GM19438 (cell line): ENCODE measurements around the gene PARG.
"Not testable (repeated sequence)": the region's sequence is repeated elsewhere in the genome, so short reads cannot be mapped to it uniquely, and the experiment has no call there.

ENCODE experiments used
- ATAC-seq: cut with Tn5 transposase; IDR thresholded peaks from one replicate; pipeline ENCODE4 v1.9.1; 2021; ENCODE audit warnings: low read depth; ENCODE audit not compliant: unreplicated experiment

Gene PARG

DNA sequence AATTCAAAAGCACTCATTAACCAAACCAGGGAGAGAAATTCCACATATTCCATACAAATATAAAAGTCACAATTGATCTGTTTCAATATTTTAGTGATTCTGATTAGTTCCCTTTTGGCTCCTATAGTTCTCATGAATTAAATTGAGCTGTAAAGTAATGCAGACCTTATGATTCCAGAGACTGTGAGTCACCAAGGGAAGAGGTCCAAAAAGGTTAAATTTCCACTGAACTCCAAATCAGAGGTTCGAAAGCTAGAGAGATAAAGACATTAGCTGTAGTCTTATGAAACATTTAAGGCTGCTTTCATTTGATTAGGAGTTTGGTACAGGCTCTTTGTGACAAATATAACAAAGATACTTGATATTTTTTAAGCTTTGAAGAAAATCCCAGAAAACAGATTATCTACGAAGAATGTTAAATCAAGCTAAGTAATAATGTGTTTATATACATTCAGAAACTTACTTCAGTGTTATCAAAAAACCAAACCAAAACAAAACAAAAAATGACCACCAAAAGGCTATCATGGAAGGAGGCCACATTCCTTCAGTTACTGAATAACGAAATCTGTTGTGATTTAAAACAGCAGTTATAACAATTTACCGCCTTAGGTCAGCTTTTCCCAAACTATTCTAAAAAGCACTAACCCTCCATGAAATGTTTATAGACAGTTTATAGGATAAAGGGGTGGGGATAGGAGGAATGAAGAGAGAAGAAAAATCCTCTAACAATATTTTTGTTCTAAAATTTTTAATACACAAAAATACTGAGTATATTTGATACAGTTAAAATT, 33.3 kb downstream of the PARG start:
- ATAC-seq: not testable (repeated sequence)

DNA sequence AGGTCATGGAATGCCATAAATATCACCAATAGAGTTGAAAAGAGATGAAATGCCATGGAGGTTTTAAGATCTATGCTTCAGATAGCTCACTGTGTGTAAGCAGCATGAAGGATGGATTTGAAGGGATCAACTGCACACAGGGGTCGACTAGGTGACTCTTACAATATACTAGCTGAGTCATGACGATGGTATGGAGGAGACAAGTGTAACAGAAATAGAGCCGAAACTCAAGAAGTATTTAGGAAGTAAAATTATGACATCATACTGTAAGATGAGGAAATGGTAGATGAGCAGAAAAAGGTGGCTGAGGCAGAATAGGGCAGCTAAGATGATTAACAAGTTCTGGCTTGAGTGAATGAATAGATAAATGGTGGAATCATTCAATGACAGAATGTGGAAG, 38.0 kb downstream of the PARG start:
- ATAC-seq: not testable (repeated sequence)

DNA sequence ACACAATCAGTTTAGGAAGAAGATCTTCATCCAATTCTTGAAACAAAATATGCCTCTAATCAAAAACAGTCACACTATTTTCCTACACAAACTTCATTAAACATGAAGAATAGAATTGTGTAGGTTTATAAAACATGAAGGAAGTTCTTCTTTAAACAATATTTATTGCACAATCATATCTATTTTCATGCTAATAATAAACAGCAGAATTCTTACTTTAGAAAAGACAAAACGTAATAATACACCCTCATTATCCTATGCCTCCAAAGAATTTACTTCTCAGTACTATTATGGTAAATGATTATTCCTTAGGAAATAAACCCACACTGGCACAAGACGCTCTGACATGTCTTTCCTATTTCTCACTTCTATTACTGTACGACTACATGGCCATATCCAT, 41.4 kb downstream of the PARG start:
- not testable (repeated sequence) for ATAC-seq

DNA sequence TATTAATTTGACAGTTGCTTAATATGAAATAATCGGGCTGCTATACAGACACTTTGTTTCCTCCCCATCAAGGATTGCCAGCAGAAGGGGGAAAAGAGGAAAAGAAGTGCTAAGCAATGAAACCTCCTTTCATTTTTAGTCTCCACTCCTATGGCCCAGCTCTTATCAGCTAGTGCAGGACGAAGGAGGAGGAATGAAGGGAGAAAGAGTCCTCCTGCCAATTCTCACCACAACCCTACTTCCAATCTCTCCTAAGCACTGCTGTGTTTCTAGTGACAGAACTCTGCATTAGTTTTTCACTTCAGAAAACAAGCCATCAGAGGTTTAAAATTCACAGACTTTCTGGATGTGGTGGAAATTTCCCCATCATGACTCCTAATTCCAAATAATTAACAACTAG, 41.8 kb downstream of the PARG start:
- not testable (repeated sequence) for ATAC-seq

DNA sequence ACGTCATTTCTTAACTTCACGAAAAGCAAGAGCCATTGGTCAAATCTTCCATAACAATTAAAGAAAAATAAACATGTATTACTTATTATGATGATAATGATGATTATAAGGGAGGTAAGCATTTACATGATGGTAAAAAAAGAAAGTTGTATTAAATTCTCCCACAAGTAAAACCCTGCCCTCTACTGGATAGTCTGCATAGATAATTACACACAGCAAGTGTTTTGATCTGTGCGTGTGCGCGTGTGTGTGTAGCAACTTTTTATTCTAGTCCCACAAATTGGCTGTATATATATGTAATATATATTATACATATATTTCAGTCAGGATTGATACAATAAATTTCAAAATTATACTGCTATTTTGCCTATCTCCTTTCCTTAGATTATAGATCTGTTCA, 51.8 kb downstream of the PARG start:
- ATAC-seq: not testable (repeated sequence)

DNA sequence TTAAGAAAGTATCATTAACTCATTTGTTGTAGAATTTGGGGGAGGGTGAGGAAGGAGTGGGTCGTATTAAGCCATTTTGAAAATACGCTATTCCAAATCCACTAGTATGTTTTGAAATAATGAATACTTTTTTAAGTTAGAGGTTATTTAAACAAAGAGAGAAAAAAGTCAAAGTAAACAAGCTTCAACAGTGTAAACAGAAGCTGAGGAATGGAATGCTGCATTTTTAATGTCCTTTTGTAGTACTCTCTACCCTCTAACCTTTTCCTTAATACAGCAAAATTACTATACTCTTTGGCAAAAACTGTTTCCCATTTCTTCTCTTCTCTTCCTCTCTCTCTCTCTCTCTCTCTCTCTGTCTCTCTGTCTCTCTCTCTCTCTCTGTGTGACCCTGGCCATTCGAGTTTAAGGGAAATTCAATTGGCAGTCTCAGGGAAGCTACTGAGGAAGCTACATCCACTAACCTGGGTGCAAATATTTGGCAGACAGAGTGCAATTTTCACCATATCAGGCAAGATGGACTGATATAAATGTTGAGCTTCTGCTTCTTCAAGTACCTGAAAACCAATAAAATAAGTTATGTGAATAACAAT, 57.0 kb downstream of the PARG start:
- ATAC-seq: not testable (repeated sequence)

DNA sequence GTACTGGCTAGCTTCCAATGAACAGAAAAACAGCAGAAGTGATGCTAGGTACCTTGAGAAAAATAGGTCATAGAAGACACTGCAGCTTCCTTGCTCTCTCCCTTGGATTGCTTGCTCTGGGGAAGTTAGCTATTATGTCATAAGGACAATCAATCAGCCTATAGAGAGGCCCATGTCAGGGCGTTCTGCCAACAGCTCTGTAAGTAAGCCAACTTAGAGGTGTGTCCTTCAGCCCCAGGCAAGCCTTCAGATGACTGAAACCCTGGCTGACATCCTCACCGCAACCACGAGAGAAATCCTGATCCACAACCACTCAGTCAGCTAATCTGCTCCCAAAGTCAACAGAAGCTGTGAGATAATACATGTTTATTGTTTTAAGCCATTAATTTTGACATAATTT, 58.0 kb downstream of the PARG start:
- not testable (repeated sequence) for ATAC-seq

DNA sequence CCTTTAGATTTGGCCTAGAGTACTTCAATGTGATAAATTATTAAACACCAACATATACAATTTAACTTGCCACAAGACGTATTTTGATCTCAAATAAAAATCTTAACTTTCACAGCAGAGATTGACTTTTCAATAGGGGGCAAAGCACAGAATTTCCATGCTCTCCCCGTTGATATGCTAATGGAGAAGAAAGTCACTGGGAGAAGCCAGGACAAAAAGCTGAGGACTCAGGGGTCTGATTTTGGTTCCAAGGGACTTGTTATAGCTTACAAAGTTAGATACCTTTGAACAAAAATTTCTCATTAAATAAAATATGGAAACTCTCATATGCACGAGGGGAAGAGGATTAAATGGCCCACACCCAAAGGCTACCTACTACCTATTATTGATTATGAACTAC, 59.5 kb downstream of the PARG start:
- ATAC-seq: not testable (repeated sequence)

DNA sequence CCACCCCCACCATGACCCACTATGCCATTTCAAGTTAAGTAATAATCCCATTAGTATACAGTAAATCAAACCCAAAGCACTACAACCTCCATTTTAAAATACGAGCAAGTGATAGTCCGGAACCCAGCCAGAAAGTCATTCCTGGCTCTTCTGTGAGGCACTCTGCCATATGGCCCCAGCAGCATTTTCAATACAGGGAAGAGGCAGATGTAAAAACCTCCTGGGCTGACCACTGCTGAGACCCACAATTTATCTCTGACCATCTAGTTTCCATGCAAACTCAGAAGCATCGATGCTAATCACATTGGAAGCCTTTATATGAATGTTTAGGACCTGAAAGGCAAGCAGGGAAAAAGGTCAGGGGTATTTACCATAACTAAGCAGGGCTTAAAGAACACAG, 69.1 kb downstream of the PARG start:
- not testable (repeated sequence) for ATAC-seq

DNA sequence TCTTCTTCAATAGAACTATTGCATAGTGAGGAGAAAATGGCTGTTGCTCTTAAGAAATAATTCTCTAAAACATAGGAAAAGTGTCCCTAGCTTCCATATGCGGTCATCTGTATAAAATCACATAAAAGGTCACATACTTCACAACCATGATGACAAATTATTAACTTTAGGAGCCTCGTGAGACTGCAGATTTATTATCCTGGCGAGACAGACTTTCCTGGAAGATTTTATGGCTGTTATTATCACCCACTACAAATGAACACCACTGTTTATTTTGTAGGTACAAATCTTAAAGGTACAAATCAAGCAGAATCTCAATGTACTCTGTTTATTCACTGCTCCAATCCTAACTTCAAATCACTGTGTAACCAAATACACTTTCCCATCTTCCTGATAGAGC, 70.4 kb downstream of the PARG start:
- not testable (repeated sequence) for ATAC-seq

DNA sequence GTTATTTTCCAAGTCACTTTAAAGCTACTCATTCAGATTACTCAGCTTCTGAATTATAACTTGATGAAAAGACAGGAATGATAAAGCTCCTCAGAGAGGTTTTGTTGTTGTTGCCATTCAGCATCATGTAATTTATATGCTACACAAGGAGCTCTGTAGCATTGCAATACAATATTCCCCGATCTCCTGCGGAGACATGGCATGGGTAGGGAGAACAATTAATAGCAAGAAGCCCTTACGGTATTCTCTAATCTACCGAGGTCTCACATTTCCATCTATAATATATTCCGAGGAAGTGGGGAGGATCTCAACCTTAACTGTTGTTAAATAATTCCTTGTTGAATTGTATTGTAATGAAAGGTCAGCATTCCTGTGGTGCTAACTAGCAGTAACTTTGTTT, 81.9 kb downstream of the PARG start:
- not testable (repeated sequence) for ATAC-seq

DNA sequence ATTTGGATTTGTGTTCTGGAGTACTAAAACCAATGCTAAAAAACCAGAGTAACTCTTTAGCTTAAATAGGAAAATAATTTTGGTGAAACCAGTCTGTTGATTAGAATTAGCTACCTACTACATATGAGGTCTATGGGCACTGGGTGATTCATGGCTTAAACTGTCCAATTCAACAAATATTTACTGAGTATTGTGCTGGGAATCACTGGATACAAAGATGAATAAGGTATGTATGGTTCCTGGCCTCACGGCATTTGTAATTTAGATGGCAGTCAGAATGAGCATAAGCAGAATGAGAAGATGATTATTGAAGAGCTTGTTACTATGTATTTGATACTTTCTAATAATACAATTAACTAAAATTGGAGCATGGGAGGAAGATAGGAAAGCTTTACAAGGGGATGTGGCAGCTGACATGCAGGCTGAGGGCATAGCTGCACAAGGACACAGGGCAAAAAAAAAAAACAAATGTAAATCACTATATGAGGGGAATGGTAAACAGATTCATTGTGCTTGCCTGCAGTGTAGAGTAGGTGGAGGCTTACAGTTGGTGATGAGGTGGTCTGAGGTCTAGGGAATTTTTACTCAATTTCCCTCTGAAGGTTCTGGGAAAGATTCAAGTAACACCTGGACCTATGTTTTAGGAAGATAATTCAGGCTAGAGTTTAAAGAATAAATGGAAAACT, 83.0 kb downstream of the PARG start:
- ATAC-seq: not testable (repeated sequence)

DNA sequence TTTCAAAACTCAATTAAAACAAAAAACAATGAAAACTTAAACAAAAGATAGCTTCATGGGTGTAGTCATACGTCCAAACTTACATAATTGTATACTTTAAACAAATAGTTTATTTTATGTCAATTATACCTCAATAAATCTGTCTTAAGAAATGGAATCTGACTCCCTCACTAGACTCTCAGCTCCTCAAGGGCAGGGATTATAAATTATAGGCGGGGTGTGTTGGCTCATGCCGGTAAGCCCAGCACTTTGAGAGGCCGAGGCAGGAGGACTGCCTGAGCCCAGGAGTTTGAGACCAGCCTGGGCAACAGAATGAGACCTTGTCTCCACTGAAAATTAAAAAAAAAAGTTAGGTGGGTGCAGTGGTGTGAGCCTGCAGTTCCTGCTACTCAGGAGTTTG, 92.3 kb downstream of the PARG start:
- ATAC-seq: not testable (repeated sequence)

DNA sequence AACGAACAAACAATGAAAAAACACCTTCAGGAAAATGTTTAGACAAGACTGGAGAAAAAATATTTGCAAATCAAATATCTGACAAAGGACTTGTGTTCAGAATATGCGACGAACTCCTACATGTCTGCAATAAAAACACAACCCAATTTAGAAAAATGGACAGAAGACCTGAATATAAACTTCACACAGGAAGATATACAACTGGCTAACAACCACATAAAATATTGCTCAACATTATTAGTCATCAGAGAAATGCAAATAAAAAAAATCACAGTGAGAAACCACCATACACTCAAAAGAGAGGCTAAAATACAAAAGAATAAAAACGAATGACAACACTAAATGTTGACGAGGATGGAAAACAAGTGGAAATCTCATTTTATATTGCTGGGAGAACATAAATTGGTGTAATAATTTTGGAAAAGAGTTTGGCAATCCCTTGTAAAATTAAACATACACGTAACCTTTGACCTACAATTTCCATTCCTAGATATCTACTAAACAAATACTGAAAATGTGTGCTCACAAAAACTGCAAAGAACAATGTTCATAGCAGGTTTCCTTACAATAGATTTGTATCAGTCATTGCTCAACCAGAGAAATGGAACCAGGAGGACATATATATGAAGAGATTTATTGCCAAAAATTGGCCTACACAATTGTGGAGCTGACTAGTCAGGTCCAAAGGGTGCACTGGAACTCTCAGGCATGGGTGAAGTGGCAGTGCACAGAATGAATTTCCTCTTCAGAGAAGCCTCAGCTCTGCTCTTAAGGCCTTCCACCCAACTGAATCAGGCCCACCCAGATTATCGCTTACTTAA, 96.8 kb downstream of the PARG start:
- ATAC-seq: no peak

DNA sequence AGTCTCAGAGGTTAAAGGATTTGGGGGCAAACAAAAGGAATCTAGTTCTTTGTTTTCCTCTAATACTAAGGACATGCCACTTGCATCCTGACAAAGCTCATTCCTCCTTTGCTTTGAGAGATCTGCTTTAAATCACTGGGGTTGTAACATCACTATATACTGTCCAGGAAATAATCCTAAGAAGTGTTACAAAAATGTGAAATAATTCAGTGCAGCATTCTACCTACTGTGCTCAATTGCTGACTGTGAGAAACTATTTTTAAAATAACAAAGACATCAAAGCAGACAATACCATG, 99.5 kb downstream of the PARG start:
- not testable (repeated sequence) for ATAC-seq

DNA sequence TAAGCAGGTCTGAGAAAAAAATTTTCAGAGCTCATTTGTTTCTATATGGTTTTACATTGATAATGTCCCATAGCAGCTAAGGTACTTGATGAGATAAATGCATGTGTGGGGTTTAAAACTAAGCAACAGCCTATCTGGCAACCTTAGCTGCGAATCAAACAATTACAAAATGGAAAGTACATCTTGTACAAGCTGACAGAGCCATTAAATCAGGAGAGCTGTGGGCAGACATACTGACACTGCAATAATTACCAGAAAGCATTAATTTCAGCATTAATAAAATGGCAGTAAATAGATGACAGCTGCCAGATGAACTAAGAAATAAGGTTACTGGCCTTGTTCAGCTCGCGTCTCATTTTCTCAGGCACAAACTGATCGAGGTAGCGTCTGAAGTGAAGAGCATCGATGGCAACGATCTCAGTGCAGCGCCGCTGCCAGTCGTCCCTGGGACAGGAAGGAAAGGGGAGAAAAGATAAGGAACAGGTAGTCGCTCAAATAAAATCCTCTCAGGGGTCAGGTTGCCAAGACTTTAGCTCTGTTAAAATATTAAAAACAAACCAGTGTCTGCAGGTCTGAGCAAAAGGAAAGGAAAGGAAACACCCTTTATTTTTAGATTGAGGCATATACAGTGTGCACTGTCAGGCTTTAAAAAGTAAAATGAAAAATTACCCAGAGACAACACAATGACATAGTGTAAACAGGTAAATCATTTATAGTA, 100.1 kb downstream of the PARG start:
- no peak for ATAC-seq

DNA sequence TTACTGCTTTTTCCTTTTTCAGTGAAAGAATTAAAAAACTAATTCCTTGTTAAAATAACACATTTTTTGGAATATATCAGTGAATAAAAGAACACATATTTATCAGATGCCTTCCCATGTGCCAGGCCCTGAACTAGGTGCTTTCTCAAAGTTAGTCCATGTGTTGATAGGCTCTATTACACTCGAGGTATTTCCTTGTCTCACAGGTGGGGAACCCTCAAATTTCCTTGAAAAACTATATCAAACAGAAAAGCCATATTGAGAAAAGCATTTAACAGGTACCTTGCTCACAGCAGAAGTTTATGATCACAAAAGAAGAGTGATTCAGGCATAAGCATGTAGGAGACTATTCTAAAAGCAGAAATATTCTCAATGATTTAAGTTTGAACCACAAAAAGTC, 104.1 kb downstream of the PARG start:
- no peak for ATAC-seq

DNA sequence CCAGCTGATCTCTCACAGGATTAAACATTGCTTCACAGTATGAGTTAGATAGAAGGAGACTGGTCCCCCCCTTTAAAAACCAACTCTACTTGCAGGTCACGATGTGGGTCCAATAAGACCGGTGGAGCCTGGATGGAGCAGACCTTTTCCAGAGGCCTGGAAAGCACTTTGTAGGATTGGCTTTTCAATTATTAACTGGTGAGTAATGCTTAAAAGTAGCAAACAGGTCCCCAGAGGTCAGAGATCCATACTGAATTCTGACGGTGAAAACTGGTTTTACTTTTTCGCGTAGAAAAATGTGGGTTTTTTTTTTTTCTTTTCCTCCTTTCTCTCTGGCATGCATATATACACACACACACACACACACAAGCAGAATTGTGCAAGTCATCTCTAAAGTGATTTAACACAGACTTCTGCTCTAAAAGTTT, 104.8 kb downstream of the PARG start:
- no peak for ATAC-seq

DNA sequence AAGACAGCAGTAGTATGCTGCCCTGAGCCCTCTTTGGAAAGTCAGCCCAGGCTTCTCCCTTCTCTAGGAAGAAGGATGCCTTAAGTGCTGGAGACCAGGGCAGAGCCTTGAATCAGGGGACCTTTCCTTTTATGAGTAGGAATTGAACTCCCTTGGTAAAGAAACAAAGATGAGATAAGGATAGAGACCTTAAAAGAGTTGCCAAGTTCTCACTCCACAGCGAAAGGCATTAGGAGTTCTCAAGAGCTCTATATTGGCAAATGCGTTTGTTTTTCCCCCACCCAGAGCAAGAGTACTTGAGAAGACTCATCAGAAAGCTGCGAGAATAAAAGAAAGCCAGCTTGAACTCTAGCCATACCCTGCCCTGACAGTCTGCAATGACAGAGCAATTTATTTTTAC, 106.9 kb downstream of the PARG start:
- no peak for ATAC-seq

DNA sequence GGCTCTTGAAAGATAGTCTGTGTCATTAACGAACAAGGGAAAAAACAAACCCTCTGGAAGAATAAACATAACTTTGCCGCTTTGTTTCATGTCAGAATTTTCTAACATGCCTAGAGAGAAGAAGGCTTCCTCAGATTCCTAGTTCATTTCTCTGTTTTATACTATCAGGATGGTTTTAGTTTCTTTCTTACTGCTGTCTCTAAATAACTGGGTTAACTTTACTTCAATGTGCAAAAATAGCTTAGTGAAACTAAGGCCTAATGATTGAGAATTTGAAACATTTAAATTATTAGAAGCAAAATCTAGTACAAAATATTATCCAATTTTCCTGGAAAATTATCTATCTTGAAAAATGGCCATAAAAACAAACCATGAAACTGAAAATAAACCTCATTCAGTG, 107.6 kb downstream of the PARG start:
- ATAC-seq: no peak
